Heart left ventricle (tissue), 16 donors: ENCODE results near the gene REXO1. TPM values are rescaled to one million over a fixed set of nuclear protein-coding genes. Genes with fewer than 3 reads are reported as not detected.
"Not testable (repeated sequence)": the region's sequence is repeated elsewhere in the genome, so short reads cannot be mapped to it uniquely, and the experiment has no call there.

Source experiments
- ATAC-seq, 4 donors: fragments of 200-7000 bp; cut with Tn5 transposase; one replicate each; pipeline ENCODE4 v1.9.1; 2020 to 2022; ENCODE audit warnings: moderate library complexity in 4 of 4, mild to moderate bottlenecking in 3 of 4, moderate number of reproducible peaks in 1 of 4
- DNase-seq, 5 donors: peaks; one replicate each; pipeline ENCODE4 v3.0.0-alpha.2; 2020
- H3K27ac ChIP-seq, 12 donors: fragments of 200-600 bp; sonication (generic) in 4 of 12; one replicate each; pipeline versions ENCODE4 v1.5.0 to v1.8.0; 2016 to 2022; ENCODE audit warnings: mild to moderate bottlenecking in 2 of 12
- H3K27me3 ChIP-seq, 9 donors: fragments of 200-600 bp; sonication (generic) in 2 of 9; one replicate each; pipeline versions ENCODE4 v1.5.1 to v1.8.0; 2016 to 2022; ENCODE audit warnings: mild to moderate bottlenecking in 3 of 9
- H3K36me3 ChIP-seq, 9 donors: fragments of 200-600 bp; sonication (generic) in 2 of 9; one replicate each; pipeline versions ENCODE4 v1.5.0 to v1.8.0; 2018 to 2022; ENCODE audit warnings: mild to moderate bottlenecking in 2 of 9
- H3K4me1 ChIP-seq, 12 donors: fragments of 200-600 bp; sonication (generic) in 4 of 12; one replicate each; pipeline versions ENCODE4 v1.5.0 to v1.8.0; 2016 to 2022; ENCODE audit warnings: mild to moderate bottlenecking in 3 of 12
- H3K4me3 ChIP-seq, 12 donors: fragments of 200-600 bp; sonication (generic) in 4 of 12; one replicate each; pipeline versions ENCODE4 v1.5.0 to v1.8.0; 2017 to 2022; ENCODE audit warnings: mild to moderate bottlenecking in 9 of 12, moderate library complexity in 4 of 12
- H3K9me3 ChIP-seq, 12 donors: fragments of 200-600 bp; sonication (generic) in 4 of 12; one replicate each; pipeline versions ENCODE4 v1.5.0 to v1.8.0; 2016 to 2022; ENCODE audit warnings: mild to moderate bottlenecking in 1 of 12
- POLR2A ChIP-seq, 2 donors: fragments of 450-650 bp; IDR thresholded peaks; one replicate each; pipeline ENCODE4 v1.6.1; 2017; ENCODE audit warnings: antibody characterized with exemption in 2 of 2, mild to moderate bottlenecking in 2 of 2, moderate library complexity in 2 of 2
- WGBS, 4 donors: extraction: QIAGEN DNeasy Blood & Tissue Kit in 2 of 4; methylation state at CpG; one replicate each; pipeline versions ENCODE4 v1.1.5 to v1.1.7; 2013 to 2018; 5-methylcytosine and 5-hydroxymethylcytosine counted together
- intact Hi-C, 10 donors: fragments of 100-400 bp; cut with DNase I; formaldehyde crosslinking; loops; one replicate each; pipeline versions ENCODE4 v1.11.1 to v1.14.2; 2022
- polyA plus RNA-seq, 2 donors: library from polyadenylated mRNA; stranded (reverse); fragments of 200-250 nt; gene quantifications; one replicate each; pipeline ENCODE4 v1.2.3, GENCODE V29; 2013
- total RNA-seq, 9 donors: library from RNA; depleted of rRNA in 2 of 9; stranded (reverse); fragments of >200 nt in 2 of 9; fragmentation: NEBNext Ultra II Directional in 3 of 9; extraction: Animal tissue kit (Norgen Biotek cat#: 25700) in 3 of 9; gene quantifications; one replicate each; pipeline versions ENCODE4 v1.1.0 to v1.2.4, GENCODE V29; 2016 to 2023
- TF ChIP-seq, protein P1 (sequence below), 12 donors: fragments of 200-600 bp; sonication (generic) in 4 of 12; IDR thresholded peaks; one replicate each; pipeline versions ENCODE4 v1.5.0 to v1.8.0; 2018 to 2022; ENCODE audit warnings: antibody characterized with exemption in 12 of 12, mild to moderate bottlenecking in 5 of 12
- donor health status: ischemic (EF 13 %, LVEDD 7.1; RV severe dilation, severe dysfunction).
- donor health status: healthy with polysubstance abuse.
- donor health status: DM: no; HTN: yes; CAD: no.
- donor health status: DM: no; HTN: no; CAD: no.
- donor health status: ischemic (EF 25% LVEDD 6.9; RV normal size, moderate dysfunction).
- donor health status: ischemic (EF 25% LVEDD 5.7; RV mildly dilated, moderate dysfunction).
- donor health status: healthy.
- donor health status: DM: yes; HTN: yes; CAD: no.
- donor health status: ischemic (EF 35%, LVEDD 5.7; RV mildly dilated, moderate dysfunction).
- donor health status: nonischemic (EF 11% LVEDD 7.7; RV severe dilation, severe dysfunction).
- donor health status: DM: yes; HTN: yes; CAD: no.
- donor health status: PGD.
- donor health status: ischemic (EF 29% LVEDD 5.4; RV normal size, mild dysfunction).
- donor health status: nonischemic (EF 23%, LVEDD 6.1; RV moderate dilation, normal function).

The REXO1 gene
- total and polyA plus RNA-seq, 11 donors: 13.2 to 22.4 (median 16.4) TPM

DNA sequence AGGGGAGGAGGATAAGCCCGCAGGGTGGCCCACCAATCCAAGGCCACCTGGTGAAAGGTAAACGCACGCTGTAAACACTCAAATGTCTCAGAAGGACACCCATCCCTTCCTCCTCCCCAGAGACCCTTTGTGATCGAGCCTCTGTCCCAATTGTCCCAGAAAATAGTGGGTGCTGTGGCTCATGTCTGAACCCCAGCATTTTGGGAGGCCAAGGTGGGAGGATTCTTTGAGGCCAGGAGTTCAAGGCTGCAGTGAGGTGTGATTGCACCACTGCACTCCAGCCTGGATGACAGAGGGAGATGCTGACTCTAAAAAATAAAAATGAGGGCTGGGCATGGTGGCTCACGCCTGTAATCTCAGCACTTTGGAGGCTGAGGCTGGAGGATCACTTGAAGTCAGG is 40.1 kb upstream of the REXO1 start:
- Histone ChIP-seq H3K4me3 (no peak overlapping the region), H3K36me3 (no peaks in the 10 kb centered on the region), H3K27ac (peak overlapping the region in 2 of 12 donors; percentile 64 to 74), H3K27me3 (no peaks in the 10 kb centered on the region), H3K4me1 (peaks cover 4 to 37% (median 12%) of the 10 kb centered on the region in 12 donors), H3K9me3 (no peaks in the 10 kb centered on the region)
- DNase-seq (no peak), ATAC-seq (no peak)
- intact Hi-C loops: no loop called here
- no peak for TF ChIP-seq POLR2A (IDR thresholded peaks at IDR 0.05)
- TF ChIP-seq, protein P1, sequence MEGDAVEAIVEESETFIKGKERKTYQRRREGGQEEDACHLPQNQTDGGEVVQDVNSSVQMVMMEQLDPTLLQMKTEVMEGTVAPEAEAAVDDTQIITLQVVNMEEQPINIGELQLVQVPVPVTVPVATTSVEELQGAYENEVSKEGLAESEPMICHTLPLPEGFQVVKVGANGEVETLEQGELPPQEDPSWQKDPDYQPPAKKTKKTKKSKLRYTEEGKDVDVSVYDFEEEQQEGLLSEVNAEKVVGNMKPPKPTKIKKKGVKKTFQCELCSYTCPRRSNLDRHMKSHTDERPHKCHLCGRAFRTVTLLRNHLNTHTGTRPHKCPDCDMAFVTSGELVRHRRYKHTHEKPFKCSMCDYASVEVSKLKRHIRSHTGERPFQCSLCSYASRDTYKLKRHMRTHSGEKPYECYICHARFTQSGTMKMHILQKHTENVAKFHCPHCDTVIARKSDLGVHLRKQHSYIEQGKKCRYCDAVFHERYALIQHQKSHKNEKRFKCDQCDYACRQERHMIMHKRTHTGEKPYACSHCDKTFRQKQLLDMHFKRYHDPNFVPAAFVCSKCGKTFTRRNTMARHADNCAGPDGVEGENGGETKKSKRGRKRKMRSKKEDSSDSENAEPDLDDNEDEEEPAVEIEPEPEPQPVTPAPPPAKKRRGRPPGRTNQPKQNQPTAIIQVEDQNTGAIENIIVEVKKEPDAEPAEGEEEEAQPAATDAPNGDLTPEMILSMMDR (IDR thresholded peaks at IDR 0.05): no peak
- 88 to 98% (median 92%) methylated on average over 4 to 5 of the region's 5 CpGs for WGBS, 4 donors

DNA sequence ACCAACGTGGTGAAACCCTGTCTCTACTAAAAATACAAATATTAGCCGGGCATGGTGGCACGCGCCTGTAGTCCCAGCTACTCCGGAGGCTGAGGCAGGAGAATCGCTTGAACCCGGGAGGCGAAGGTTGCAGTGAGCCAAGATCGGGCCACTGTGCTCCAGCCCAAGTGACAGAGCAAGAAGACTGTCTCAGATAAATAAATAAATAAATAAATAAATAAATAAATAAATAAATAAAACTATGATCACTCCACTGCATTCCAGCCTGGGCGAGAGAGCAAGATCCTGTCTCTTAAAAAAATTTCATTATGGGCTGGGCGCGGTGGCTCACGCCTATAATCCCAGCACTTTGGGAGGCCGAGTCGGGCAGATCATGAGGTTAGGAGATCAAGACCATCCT is 38.1 kb upstream of the REXO1 start:
- H3K9me3 ChIP-seq, intact Hi-C loops, ATAC-seq, H3K36me3 ChIP-seq, H3K4me3 ChIP-seq, H3K27me3 ChIP-seq, DNase-seq: not testable (repeated sequence)
- peak overlapping the region in 2 of 12 donors; percentile 64 to 74 for H3K27ac ChIP-seq
- WGBS, 4 donors: 93 to 96% (median 94%) methylated on average over 15 of the region's 15 CpGs
- H3K4me1 ChIP-seq: peaks cover 4 to 54% (median 29%) of the 10 kb centered on the region in 12 donors

DNA sequence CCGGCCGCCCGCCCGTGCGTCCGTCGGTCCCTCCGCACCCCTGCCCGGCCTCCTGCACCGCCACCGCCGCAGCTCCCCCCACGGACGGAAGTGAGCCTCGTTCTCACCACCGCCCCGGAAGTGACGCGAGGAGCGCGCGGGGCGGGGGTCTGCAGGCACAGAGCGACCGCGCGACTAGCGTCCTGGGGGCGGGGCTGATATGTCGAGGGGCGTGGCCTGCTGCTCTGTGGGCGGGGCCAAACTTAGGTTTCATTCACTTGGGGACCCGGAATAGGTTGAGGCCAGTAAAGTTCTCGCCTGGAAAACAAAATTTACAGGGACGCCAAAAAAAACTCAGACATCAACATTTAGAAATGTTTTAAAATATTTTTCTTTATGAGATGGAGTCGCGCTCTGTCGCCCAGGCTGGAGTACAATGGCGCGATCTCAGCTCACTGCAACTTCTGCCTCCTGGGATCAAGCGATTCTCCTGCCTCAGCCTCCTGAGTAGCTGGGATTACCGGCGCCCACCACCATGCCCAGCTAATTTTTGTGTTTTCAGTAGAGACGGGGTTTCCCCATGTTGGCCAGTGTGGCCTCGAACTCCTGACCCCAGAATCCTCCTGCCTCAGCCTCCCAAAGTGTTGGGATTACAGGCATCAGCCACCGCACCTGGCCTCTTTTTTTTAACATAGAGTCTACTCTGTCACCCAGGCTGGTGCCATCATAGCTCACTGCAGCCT is 37.3 kb upstream of the REXO1 start, which contains the start of gene ABHD17A:
ABHD17A (minus strand) TSS at position 99 of the 722 bp plus-strand sequence. CDS start 3,930 bp downstream, outside the sequence.
- ATAC-seq (peak; percentile 94 to 96 (median 95)), DNase-seq (peak; percentile 95 to 97 (median 96))
- H3K27me3 ChIP-seq, H3K9me3 ChIP-seq, intact Hi-C loops, H3K36me3 ChIP-seq: not testable (repeated sequence)
- Histone ChIP-seq H3K4me3 (peak within 1 kb of the TSS; percentile 71 to 99 (median 96)), H3K27ac (peak within 1 kb of the TSS; percentile 86 to 97 (median 92)), H3K4me1 (peaks cover 4 to 61% (median 34%) of the 10 kb centered on the region in 12 donors)
- WGBS, 4 donors: 21 to 60% (median 38%) methylated on average over 16 to 46 of the region's 46 CpGs
- TF ChIP-seq POLR2A (IDR thresholded peaks at IDR 0.05): peak in 1 of 2 donors; percentile 76

DNA sequence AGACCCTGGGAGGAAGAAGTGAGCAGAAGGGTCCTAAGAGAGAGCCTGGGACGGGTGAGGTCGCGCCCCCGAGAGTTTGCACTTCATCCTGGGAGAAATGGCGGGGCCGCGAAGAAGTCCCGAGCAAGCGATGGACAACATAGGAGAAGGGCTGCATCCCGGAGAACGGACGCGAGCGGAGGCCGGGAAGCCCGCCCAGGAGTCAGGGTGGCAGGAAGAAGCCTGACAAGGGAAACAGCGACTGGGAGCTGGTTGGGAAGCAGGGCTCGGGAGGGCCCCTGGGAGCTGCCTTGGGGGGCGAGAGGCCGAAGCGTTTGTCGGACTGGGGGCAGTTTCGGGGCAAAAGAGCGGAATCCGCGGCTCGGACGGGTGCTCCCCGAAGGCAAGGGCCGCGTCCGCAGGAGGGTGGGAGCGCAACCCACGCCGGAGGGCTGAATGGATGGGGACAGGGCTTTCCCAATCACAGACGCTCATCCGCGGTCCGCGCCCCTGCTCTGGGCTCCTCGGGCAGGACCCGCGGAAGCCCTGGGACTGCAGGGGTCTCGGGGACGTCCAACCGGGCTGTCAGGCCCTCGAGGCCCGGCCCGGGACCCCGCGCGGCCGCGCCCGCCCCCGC is 36.5 kb upstream of the REXO1 start:
- Histone ChIP-seq H3K27me3 (no peaks in the 10 kb centered on the region), H3K4me3 (peak overlapping the region; percentile 71 to 99 (median 96)), H3K4me1 (peaks cover 4 to 67% (median 39%) of the 10 kb centered on the region in 12 donors), H3K36me3 (peaks cover 0 to 12% (median 3%) of the 10 kb centered on the region in 9 donors), H3K27ac (peak overlapping the region; percentile 86 to 97 (median 92)), H3K9me3 (no peaks in the 10 kb centered on the region)
- WGBS, 4 donors: 0 to 1% (median 1%) methylated on average over 26 to 56 of the region's 56 CpGs
- peak in 2 of 4 donors; percentile 1 to 10 for ATAC-seq
- intact Hi-C loops: no loop called here
- TF ChIP-seq, protein P1 (IDR thresholded peaks at IDR 0.05): no peak
- no peak for TF ChIP-seq POLR2A (IDR thresholded peaks at IDR 0.05)
- no peak for DNase-seq

DNA sequence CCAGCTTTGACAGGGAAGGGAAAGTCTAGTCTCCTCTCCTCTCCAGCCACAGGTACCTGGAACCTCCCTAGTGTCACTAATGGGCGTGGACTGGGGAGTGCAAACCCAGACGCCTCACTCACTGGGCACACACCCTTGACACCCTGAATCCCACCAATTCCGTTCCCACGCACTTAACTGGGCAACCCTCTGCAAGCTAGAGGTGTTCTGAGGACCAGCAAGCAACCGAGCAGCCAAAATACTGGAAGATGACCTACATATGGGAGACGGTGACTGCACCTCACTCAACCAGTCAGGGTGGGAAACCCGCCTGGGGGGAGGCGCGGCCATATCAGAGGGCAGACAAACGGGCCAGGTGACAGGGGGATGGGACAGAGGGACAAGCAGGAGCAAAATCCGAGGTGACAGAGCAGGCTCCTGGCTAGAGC is 36.0 kb upstream of the REXO1 start:
- DNase-seq (no peak), ATAC-seq (no peak)
- Histone ChIP-seq H3K27me3 (no peaks in the 10 kb centered on the region), H3K4me1 (peaks cover 4 to 67% (median 39%) of the 10 kb centered on the region in 12 donors), H3K4me3 (peak overlapping the region; percentile 71 to 99 (median 96)), H3K9me3 (no peaks in the 10 kb centered on the region), H3K27ac (peak overlapping the region; percentile 86 to 97 (median 92)), H3K36me3 (peaks cover 0 to 13% (median 3%) of the 10 kb centered on the region in 9 donors)
- TF ChIP-seq, protein P1 (IDR thresholded peaks at IDR 0.05): no peak
- no peak for TF ChIP-seq POLR2A (IDR thresholded peaks at IDR 0.05)
- WGBS, 4 donors: 1 to 6% (median 4%) methylated on average over 10 to 11 of the region's 11 CpGs
- intact Hi-C loops: no loop called here
